ENCODE results near the gene SYNCRIP.
"Not testable (repeated sequence)": the region's sequence is repeated elsewhere in the genome, so short reads cannot be mapped to it uniquely, and the experiment has no call there.

The SYNCRIP gene

GRCh38 chr6:85568411-85568810, 74.3 kb downstream of the SYNCRIP start:
- DNase-seq (ENCODE audit: low read depth) = no peak
- no peak for TF ChIP-seq CTCF (IDR thresholded peaks at IDR 0.05; ENCODE audit: insufficient read depth, low read depth, low read length, missing control alignments)
- H3K4me3 ChIP-seq (ENCODE audit: low read length) = no peak overlapping the region

- no peak for DNase-seq (ENCODE audit: low read depth)
These were observed 77.0 kb downstream of the SYNCRIP start for GRCh38 chr6:85565736-85566135.

GRCh38 chr6:85564223-85564622, 78.5 kb downstream of the SYNCRIP start:
- not testable (repeated sequence) for H3K4me3 ChIP-seq (ENCODE audit: low read length); DNase-seq (ENCODE audit: low read depth)

More at GRCh38 chr6:85565736-85566135, 77.0 kb downstream of the SYNCRIP start:
- TF ChIP-seq CTCF (IDR thresholded peaks at IDR 0.05; ENCODE audit: insufficient read depth, low read depth, low read length, missing control alignments) = no peak
- H3K4me3 ChIP-seq (ENCODE audit: low read length) = no peak overlapping the region

Measured in epithelial cell of esophagus (primary cell).